Activated CD8-positive, alpha-beta memory T cell treated with anti-CD3 and anti-CD28 coated beads, Interleukin-2, amount 50 U/mL, for 24 hours (primary cell): ENCODE measurements around the gene CLMN.
"Not testable (repeated sequence)": the region's sequence is repeated elsewhere in the genome, so short reads cannot be mapped to it uniquely, and the experiment has no call there.

Experiments used
- DNase-seq: peaks from one replicate; pipeline ENCODE4 v3.0.0-alpha.2; 2020; ENCODE audit errors: extremely low read depth

CLMN gene

DNA sequence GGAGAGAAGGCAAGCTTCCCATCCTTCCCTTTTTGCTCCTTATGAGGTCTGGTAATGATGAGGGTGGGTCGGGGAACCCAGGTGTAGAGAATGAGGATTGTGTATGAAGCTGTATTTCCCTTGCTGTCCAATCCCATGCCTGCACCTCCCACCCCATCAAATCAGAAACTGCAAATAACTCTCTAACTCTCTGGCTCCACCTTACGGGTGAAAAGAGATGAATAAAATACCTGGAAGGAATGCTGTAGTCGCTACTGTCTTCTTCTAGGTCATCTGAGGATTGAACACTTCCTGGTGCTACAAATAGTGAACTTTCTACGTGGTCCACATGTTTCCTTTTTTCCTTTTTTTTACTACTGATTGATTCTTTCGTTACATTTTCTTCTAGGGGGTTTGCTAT lies 123.4 kb downstream of the CLMN start:
- DNase-seq: no peak

DNA sequence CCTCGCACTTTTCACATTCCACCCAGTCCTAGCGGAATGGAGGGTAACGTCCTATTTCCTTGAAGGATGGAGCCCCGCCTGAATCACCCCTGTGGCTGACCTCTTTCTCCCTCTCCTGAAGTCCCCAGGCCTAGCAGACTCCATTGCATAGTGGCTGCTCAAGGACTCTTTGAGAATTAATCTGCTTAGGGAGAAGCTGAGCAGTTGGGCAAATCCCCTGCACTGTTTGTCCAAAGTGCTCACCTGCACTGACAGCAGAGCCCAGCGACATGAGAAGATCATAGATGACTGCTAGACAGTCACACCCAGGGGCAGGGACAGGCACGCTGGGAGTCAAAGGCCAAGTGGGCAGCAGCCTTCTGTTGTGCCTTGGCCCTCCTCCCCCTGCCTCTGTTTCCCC lies 124.7 kb downstream of the CLMN start:
- DNase-seq: no peak

DNA sequence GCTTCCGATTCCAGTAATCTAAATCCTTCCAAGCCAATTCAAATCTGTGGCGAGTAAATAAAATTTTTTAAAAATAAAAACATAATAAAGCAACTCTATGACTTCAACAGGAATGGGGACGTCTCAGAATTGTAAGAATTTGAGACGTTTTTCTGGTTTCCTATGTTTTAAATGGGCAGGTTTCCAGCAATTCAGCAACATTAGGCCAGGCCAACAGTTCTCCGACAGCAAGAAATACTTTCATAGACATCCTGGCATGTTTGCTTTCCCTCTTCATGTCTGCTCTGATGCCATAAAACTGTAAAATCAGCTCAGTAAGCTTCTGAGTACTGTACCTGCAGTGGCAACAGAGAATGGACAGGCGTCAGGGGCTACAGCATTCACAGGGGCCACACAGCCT lies 126.6 kb downstream of the CLMN start:
- DNase-seq: no peak

DNA sequence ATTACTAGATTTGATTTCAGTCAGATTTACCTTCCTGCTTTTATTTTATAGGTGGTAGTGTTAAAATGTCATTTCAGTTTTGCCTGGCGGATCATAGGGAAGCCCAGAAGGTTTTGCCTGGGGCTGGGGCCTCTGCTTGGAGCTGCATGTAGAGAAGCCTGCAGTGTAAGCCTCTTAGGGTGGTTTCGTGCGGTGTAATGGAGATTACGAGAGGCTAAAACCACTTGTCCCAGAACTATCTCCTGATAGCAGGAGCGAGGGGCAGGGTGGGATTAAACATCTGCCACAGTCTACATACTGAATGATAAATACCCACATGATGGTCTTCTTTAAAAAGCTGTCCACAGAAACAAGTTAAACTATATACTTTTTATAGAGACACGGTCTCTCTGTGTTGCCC lies 127.4 kb downstream of the CLMN start:
- DNase-seq: no peak

DNA sequence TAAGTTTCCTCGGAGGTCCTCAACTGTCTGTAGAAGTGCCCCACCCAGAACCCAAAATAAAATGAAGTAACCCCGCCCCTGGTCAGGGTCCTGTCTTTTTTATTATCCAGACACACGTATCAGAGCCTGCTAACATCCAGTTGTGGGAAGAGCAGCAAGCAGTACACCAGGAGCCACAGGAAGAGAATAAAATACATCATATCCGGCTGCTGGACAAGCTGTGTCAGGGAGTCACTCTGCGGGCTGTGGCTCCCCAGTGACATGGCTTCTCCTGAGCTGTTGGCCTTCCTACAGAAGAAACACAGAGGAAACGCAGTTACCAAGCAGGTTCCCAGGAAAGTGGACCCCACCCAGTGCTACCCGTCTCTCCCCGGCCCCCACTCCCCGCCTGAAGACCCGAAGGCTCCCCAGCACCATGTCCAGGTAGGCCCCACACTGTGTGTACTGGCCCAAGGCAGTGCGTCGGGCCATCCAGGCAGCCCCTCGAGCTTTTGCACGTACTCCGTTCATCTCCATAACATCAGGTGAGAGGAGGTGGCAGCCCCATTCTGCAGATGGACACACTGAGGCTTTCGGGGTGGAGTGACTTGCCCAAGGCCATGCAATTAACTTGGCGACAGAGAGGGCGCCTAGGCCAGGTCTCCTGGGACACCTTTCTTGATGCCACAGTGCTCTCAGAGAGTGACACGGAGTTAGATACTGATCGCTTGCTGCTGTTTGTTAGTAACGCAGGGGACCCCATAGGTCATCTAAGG lies 128.1 kb downstream of the CLMN start:
- no peak for DNase-seq

DNA sequence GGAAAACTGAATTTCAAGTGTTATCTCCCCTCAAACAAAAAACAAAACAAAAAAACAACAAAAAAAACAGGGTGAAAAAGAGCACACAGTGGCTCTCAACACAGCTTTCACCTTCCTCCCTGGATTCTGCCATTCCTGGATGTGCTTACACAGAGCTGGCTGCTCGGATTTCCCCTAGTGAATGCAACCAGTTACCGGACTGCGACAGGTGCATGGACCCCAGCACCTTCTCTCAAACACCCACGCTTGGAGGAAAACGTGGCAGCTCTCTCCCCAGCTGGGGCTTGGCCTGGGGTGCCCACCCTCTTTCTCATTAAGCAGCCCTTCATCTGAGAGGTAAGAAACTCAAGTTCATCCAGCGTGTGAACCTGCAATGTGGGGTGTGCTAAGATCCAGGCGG lies 128.9 kb downstream of the CLMN start:
- no peak for DNase-seq

DNA sequence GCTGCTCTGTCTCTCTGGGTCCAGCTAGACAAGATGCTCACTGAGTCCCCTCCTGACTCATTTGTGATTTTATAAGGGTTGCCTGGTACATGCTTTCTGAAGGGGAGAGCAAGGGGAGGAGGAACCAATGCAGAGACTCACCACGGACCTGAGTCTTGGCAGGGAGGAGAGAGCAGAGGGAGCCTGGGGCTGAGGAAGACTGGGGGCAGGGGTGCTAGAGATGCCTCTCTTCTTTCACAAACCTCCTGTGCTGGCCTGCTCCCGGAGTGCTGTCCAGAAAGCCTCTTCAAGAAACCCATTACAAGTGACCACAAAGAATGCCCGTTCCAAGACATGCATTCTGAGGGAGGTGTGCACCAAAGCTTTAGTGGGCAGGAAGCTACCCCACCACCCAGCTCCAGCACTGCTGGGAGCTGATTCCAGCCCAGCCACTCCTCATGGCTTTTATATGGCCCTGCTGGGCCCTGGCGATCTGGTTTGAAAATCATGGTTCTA lies 129.3 kb downstream of the CLMN start:
- DNase-seq: no peak

DNA sequence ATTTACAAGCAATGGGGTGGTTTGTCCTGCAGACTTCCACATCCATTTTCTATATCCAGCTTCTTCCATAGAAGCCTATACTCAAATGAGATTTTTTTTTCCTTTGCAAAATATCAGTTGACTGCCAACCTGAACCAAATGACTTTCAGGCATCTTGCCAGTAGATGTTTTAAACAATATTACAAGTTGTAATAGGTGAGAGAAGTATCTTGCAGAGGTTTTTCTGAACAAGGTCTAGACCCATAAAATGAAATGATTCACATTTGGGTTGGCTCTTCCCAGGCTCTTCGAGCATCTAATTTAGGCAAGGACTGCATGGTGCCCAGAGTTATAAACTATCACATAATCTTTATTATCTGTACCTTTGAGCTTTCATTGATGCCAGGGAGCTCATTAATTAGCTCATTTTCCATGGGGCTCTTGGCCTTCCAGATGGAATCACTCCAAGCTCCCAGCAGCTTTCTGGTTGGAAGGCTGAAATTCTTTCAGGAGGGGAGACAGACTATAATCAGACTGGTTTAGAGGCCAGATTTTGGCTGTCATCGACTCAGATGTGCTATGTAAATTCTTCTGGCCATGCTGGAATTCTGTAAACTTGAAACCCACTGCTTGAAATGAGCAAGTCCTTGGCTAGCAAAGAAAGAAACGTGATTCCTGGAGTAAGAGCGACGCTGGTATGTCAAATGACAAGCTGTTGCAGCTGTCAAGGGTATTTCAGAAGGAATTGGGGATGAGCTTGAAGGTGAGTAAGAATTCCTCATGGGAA lies 130.2 kb downstream of the CLMN start:
- DNase-seq: no peak

DNA sequence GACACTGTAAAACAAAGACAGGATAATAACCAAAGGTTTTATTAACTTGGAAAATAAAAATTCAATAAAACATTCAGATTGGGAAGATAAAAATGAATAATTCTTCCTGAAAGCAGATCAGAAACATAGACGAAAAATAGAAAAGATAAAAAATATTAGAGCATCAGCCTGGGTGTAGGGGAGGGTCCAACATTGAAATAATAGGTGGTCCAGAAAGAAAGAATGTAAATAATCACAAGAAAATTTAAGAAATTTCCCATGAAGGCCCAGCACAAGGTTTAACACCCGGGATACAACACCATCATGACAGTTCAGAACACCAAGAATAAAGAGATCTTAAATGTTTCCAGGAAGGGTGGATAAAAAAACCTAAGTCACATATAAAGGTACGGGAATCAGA lies 131.3 kb downstream of the CLMN start:
- no peak for DNase-seq

DNA sequence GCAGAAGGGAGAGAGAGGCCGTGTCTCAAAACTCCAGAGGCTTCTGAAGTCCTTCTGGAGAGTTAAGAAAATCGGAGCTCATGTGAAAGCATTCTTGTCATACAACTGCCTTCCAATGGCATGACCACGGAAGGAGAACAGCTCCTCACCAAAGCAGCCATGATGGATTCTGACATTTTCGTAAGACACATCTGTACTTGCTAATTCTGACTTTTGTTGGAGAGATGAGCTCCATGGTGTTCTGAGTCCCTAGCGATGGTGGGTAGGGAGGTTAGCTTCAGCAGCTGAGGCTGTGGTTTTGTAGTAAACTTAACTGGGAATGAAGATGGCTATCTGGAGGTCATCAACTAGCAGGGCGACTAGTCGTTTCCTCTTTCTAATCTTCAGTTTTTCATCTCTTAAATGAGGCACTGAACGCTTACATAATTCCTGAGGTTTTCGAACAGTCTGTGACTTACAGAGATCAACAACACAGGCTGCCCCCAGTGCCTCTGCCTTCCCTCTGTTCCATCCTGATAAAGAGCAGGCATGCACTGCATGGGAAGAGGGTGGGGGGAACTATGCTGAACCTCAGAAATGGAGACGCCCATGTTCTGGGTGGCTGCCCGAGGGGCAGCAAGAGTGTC lies 133.8 kb downstream of the CLMN start:
- DNase-seq: no peak

DNA sequence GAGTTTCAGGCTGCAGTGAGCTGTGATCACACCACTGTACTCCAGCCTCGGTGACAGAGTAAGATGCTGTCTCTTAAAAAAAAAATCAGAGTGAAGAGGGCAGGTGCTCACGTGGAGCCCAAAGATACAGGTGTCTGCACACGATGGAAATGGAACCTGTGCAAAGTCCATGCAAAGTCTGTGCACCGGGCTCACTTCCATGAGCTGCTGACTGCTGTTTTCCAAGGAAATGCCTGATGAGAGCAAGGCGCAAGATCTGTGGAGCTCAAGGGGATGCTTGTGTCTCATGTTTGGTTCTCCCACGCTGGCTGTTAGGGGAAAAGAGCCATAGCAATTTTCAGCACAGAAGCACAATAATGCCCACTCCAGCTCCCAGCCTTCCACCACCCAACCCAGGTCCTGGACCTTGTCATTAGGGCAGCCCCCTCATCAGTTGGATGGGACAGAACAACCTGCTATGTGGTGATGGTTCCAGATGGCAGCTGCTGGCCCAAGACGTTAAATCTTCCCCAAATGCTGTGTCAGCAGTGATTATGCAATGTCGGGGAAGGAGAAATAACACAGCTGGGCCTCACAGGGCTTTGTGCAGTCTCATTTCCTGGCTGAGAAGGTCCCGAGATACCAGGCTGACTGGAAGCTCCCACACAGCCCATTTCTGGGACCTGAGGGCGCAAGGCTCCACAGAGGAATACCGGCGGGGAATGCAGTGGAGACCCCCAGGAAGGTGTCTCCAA lies 134.5 kb downstream of the CLMN start:
- DNase-seq: no peak

DNA sequence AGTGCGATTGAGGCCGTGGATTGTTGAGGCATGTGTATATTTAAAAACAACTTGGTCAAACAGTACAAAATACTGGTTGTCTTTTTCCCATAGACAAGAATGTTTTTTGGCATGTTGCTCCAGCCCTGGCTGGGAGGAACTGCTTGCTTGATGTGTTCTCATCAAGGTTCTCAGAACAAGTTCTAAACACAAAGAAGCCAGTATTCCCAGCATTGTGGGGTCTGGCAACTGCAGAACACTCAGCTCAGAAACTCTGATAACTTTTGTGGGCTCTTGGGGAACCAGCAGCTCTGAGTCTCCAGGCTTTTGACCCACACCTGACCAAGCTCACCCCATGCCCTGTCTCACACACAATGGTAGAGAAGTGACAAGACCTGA lies 135.3 kb downstream of the CLMN start:
- no peak for DNase-seq

DNA sequence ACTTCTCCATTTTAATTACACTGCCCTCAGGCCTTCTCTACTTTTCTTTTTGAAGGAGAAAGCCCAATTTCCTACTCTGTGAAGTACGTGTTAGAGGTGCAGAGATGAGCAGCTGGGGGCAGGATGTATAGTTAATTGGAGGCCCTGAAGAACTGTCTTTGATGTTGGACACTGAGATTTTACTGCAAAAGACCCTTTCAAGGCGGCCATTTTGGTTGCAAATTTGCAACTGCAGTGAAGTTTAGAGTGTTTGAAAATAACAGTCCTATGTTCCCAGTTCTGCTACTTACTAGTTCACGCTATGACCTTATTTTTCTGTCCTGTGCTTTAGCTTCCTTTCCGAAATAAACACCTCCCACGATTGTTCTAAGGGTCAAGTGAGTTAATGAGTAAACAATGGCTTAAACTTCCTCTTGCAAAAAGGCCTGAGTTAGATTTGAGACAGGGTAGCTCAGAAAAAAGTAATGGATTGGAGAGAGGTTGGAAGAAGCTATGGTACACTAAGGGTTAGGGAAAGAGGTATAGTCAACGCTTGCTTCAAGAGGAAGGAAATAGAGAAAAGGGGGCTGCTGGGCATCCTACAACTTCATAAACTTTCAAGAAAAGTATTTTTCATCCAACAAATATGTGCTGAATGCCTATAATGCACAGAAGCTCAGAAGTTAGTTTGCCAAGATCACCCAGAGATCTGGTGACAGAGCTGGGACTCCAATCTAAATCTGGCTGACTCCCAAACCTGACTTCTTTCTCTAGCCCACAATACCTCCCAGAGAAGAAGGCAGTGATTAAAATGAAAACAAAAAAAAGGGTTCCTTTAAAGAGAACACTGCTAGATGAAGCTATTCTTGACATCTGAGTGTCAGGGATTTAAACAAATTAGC lies 135.9 kb downstream of the CLMN start:
- no peak for DNase-seq

DNA sequence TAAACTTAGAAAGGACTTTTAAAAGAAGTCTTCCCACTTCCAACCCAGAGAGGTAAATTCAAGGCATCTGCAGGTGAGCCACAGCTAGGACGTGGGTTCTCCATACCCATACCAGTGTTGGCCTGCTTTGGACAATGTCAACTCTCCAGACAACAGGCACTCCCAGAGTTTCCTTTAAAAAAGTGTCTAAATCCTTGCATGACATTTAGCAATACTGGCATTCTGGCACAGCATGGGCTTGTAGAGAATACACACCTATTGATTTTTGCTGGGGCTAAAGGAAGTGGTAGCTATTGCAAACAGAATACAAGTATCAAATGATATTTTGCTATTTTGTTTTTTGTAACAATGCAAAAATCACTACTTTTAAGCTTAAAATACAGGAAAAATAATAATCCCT lies 136.6 kb downstream of the CLMN start:
- no peak for DNase-seq

DNA sequence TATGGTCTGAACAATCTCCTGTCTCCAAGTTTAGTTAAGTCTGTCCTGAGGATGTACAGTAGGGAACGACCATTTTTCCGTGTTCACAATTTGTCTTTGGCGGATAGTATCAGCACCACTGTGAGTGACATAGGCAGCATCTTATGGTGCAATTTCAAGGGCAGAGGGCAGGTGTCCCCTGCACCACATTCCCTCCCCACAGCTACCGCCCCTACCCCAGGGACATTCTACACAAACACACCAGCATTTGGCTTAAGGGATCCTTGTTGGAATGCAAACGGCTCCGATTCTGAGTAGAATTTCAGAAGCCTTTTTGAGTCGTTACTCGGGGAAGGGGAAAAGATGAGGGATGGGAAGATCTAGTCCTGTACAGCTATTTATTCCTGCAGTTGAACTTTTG lies 137.3 kb downstream of the CLMN start:
- DNase-seq: no peak

DNA sequence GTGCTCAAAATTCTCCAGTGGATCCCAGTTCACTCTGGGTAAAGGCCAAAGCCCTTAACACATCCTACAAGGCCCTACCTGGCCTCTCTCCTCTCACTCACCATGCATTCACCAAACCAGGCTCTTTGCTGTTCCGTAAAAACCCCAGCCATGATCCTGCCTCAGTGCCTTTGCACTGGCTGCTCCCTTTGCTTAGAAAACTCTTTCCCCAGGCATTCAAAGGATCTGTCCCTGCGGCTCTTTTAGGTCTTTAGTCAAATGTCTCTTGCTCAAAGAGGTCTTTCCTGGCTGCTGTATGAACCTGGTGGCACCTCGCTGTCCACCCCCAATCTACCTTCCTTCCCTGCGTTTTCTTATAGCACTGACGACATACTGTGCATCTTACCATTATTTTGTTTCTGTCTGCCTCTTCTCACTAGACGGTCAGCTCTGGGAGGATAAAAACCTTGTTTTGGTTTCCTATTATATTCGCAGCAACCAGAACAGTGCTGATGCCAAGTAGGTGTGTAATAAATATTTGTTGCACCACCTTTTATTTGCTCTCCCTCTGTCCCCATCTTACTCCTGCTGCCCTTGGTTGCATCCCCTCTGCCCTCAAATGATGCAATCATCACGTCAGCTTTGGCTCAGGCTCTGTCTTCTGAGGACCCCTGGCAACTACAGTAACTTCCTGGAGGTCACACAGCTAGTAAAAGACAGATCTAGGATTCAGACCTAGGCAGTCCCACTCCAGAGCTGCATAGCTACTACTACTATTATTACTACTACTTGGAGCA lies 138.6 kb downstream of the CLMN start:
- DNase-seq: no peak

DNA sequence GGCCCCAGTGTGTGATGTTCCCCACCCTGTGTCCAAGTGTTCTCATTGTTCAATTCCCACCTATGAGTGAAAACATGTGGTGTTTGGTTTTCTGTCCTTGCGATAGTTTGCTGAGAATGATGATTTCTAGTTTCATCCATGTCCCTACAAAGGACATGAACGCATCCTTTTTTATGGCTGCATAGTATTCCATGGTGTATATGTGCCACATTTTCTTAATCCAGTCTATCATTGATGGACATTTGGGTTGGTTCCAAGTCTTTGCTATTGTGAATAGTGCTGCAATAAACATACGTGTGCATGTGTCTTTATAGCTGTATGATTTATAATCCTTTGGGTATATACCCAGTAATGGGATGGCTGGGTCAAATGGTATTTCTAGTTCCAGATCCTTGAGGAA lies 144.0 kb downstream of the CLMN start:
- DNase-seq: not testable (repeated sequence)

DNA sequence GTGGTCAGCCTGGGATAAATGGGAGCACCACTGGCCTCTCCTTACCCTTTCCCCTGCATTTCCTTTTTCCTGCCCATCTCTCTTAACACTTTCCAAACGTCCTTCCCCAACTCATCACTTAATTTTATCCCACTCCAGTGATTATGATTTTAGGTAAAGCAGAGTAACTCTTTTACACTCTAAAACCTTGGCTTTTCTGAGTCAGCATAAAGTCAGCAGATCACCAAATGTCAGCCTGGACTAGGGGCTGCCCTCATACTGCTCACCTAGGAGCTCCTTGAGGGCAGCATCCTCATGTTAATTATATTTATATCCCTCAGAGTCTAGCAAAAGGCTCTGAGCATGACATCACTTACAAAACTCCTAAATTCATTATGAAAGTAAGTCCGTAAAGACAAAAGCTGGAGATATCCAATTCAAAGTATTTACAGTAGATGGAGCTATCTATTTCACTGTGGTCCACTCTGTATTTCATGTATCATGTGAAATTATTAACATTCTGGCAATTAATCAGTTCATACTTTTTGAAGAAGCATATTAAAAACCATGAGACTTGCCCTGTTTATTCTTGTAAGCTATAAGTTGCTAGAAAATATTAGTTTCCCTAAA lies 145.4 kb downstream of the CLMN start:
- no peak for DNase-seq

DNA sequence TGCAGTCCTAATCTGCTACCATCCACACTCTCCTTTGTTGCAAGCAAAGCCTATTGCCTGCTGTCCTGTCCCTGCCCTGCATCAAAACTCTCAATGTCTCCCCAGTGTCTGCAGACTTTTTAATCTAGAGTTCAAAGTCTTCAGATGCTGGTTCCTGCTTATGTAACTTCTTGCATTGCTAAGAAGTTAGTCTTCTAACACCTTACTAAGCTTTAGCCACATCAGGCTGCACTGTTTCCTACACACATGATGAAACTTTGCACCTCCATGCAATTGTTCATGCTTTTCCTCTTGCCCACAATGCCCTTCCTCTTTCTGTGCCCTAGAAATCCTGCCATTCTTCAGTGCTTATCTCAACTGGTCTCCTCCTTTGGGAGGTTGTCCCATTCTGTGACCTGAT lies 146.2 kb downstream of the CLMN start:
- no peak for DNase-seq

DNA sequence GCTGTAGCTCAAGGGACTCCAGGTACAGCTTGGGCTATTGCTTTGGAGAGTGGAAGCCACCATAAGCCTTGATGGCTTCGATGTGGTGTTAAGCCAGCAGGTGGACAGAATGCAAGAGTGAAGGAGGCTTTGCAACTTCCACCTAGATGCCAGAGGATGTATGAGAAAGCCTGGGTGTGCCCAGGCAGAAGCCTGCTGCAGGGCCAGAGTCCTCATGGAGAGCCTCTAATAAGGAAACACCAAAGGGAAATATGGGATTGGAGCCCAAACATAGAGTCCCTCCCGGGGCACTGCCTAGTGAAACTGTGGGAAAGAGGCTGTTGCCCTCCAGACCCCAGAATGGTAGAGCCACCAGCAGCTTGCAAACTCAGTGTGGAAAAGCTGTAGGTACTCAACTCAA lies 152.5 kb downstream of the CLMN start:
- DNase-seq: no peak
